HK-2 (cell line): ENCODE data around the gene USP44.
"Not testable (repeated sequence)": the region's sequence is repeated elsewhere in the genome, so short reads cannot be mapped to it uniquely, and the experiment has no call there.

ENCODE experiments used
- DNase-seq: peaks from one replicate; pipeline ENCODE4 v3.0.0-alpha.2; 2018; ENCODE audit not compliant: unreplicated experiment

The USP44 gene

DNA sequence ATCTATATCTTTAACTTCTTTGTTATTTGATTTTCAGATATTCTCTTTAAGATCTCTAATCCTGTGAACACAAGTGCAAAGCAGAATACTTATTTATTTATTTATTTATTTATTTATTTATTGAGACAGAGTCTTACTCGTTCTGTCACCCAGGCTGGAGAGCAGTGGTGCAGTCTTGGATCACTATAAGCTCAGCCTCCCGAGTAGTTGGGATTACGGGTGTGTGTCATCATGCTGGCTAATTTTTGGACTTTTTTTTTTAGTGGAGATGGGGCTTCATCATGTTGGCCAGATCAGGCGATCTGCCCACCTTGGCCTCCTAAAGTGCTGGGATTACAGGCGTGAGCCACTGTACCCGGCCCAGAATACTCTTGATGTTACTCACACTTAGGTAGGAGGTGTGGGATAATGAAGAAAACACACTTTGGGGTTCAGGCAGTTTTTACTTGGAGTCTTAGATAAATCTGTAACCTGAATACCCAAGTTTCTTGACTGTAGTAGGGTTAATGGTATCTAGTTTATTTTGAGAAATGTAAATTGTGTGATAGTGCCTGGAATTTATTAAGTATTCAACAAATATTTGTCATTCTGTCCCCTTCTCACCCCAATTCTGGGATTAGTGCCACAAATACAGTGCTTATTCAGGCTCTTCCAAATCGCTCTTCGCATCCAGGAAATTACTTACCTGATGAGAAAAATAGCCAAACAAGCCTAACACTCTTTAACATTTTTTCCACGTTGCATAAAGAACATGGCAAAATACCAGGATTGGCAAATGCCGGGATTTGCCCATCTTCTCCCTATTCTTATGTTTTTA lies 44.4 kb downstream of the USP44 start:
- DNase-seq = no peak

DNA sequence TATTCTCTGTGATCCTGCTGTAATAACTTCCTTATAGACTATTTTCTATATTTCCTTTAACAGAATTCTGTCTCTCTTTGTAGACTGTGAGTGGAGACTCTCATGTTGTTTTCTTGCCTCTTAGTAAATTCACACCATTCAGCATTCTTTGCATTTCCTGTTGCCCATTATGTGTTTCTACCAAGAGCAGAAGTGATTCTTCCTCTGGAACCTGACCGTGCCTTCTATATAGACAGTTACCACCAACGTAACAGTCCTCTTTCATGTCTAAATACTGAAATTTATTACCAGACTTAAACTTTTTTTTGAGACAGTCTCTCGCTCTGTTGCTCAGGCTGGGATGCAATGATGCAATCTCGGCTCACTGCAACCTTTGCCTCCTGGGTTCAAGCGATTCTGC lies 46.2 kb downstream of the USP44 start:
- no peak for DNase-seq

DNA sequence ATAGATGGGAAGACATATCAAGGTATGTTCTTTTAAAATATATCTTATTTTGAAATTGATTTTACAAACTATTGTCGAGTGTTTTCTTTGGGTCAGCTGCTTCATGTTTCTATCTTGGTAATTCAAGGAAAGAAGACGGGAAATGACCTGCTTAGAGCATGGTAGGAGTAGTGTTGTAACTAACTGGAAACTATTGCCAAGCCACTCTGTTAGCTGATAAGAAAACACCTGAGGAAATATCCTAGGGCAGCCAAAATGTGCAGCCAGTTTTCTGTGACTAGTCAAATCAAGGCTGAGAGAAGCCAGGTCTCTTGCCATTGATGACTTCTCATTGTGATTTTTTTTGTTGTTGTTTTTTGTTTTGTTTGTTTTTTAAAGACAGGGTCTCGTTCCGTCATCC lies 47.1 kb downstream of the USP44 start:
- DNase-seq = no peak

DNA sequence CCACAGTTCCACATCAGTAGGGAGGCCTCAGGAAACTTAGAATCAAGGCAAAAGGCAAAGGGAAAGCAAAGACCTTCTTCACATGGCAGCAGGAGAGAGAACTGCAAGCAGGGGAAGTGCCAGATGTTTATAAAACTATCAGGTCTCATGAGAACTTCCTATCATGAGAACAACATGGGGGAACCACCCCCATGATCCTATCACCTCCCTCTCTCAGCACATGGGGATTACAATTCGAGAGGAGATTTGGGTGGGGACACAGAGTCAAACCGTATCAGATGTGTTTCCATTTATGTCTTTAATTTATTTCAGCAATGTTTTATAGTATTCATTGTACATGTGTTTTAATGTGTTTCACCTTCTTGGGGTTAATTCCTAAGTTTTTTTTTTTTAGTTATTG lies 51.5 kb downstream of the USP44 start:
- DNase-seq = no peak

DNA sequence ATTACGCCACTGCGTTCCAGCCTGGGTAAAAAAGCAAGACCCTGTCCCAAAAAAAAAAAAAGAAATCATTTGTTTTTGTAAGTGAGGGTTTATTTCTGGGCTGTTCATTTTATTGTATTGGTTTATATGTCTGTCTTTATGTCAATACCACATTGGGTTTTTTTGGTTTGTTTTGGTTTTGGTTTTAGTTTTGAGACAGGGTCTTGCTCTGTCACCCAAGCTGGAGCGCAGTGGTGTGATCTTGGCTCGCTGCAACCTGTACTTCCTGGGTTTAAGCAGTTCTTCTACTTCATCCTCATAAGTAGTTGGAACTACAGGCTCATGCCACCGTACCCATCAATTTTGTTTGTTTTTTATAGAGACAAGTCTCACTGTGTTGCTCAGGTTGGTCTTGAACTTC lies 52.3 kb downstream of the USP44 start:
- DNase-seq = no peak

DNA sequence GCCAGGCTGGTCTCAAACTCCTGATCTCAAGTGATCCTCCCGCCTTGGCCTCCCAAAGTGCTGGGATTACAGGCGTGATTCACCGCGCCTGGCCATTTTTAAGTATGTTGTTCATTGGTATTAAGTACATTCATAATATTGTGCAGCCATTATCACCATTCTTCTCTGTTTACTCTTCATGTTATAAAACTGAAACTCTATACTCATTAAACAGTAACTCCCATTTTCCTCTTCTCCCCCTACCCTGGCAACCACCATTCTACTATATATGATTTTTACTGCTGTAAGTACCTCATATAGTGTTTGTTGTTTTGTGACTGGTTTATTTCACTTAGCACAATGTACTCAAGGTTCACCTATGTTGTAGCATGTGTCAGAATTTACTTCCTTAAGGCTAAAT lies 54.2 kb downstream of the USP44 start:
- DNase-seq = no peak

DNA sequence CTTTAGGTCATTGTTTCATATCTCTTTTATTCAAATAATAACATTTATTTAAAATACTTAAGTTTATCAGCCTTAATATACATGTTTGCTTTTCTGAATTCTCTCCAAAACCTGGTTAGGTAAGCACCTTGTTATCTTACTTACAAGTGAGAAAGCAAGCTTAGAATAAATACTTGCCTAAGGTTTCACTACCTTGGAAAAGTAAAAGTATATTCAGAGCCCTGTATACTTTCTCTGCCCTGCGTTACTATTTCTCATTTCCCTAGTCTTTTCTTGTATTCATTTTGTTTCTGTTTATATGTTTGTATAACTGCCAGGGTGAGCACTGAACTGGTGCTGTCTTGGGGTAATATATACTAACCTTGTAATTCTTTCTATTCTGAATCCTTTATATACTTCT lies 55.8 kb downstream of the USP44 start:
- DNase-seq = no peak

DNA sequence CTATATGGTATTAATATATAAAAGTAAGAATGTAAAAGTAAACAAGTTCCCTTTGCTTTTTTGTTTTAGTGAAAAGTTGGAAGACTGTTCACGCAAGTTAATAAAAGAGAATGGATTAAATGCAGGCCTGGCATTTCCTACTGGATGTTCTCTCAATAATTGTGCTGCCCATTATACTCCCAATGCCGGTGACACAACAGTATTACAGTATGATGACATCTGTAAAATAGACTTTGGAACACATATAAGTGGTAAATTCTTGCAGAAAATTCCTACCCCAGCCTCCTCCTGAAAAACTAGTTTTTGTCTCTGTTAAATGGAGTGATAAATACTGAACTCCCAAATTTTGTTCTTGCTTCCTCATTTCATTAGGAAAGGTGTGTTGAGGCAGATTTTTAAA lies 56.4 kb downstream of the USP44 start:
- no peak for DNase-seq

DNA sequence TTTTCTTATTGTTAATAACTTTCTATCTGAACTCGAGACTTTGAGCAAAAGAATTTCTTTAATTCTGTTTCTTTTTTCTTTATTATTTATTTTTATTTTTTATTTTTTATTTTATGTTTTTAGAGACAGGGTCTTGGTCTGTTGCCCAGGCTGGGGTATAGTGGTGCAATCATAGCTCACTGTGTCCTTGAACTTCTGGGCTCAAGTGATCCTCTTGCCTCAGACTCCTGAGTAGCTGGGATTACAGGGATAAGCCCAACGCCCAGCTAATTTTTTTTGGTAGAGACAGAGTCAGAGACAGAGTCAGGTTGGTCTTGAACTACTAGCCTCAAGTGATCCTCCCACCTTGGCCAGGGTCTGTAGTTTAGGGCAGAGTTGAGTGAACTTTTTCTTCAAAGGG lies 58.8 kb downstream of the USP44 start:
- DNase-seq = no peak

DNA sequence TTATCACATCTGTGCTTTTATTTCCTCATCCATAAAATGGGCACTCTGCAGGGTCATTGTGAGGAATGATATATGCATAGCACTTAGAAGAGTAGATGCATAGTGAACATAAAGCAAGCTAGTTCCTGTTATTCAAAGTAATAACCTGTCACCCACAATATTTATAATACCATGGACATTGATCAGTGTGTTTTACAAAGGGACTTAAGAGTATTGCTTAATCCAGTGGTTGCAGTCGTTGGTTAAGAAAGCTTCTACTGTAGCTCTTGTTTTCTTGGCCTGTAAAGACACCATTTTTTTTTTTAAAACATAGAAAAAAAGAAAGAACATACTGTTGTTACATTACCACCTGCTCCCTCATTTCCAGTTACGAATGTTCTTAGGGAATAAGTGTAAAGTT lies 64.3 kb downstream of the USP44 start:
- DNase-seq = no peak

DNA sequence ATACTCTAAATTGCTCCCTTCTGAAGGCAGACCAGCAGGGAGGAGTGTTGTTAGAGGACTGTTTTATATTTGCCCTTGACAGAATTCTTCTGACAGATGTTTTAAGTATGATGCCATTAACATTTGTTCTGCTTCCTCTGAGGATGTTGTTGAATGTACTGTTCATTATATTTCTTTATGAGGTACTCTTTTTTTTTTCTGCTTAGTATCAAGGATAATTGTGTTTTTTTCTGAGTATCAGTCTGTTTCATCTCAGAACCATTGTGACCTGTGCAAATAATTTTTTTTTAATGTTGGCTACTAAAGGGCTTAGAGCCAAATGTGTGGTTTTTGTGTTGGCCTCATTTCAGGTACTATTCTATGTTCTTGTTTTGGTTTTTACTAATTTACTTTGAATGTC lies 66.8 kb downstream of the USP44 start:
- DNase-seq = no peak

DNA sequence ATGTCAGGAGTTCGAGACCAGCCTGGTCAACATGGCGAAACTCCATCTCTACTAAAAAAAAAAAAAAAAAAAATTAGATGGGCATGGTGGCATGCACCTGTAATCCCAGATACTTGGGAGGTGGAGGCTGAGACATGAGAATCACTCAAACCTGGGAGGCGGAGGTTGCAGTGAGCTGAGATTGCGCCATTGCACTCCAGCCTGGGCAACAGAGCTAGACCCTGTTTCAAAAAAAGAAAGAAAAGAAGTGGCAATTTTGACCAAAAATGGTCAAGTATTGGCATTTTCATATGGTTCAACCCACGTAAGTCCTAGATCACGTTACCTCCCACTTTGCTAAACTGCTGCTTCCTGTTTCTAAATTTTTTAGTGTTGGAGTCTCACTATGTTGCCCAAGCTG lies 68.7 kb downstream of the USP44 start:
- DNase-seq = not testable (repeated sequence)

DNA sequence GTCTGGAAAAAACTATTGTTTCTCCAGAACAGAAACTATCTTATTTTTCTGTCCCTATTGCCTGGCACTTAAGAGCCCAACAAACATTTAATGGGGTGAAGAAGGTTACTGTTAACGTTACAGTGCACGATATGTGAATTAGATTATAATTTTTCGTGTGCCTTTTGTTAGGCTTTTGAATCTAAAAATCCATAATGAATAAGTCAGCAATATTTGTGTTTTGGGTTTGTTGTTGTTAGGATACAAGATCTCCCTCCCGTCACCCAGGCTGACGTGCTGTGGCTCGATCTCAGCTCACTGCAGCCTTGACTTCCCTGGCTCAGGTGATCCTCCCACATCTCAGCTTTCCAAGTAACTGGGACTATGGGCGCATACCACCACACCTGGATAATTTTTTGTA lies 69.4 kb downstream of the USP44 start:
- no peak for DNase-seq

DNA sequence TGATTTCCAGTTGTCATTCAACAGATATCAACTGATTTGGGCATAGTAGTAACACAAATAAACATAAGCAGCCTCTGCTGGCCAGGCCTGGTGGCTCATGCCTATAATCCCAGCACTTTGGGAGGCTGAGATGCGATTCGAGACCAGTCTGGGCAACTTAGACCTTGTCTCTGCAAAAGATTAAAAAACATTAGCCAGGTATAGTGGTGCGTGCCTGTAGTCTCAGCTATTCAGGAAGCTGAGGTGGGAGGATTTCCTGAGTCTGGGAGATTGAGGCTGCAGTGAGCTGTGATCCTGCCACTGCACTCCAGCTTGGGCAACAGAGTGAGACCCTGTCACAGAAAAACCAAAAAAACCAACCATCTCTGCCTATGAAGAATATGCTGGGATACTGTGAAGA lies 70.2 kb downstream of the USP44 start:
- no peak for DNase-seq

DNA sequence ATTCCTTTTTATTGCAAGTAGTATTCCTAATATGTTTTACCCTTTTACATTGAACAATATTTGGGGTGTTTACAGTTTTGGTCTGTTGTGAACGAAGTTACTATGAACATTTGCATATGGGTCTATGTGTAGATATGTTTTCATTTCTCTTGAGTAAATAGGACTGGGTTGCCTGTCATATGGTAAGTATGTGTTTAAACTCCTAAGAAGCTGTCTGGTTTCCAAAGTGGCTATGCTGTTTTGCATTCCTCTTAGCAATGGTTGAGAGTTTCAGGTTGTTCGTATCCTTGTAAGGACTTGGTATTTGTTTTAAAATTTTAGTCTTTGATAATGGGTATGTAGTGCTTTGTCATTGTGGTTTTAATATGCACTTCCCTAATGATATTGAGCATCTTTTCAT lies 71.0 kb downstream of the USP44 start:
- no peak for DNase-seq

DNA sequence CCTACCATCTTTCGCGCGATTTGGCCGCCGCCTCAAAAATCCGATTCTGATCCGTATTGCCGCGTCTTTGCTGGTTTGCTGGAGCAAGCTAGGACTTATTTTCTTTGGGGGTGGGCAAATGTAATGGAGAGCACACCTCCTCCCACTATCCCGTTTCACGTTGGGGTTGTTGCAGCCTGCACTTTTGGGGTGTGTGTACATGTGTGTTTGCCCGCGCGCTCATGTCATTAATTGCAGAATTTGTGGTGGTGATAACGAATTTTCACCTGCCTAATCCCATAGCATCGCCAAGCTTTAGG lies 76.7 kb downstream of the USP44 start:
- DNase-seq = no peak

DNA sequence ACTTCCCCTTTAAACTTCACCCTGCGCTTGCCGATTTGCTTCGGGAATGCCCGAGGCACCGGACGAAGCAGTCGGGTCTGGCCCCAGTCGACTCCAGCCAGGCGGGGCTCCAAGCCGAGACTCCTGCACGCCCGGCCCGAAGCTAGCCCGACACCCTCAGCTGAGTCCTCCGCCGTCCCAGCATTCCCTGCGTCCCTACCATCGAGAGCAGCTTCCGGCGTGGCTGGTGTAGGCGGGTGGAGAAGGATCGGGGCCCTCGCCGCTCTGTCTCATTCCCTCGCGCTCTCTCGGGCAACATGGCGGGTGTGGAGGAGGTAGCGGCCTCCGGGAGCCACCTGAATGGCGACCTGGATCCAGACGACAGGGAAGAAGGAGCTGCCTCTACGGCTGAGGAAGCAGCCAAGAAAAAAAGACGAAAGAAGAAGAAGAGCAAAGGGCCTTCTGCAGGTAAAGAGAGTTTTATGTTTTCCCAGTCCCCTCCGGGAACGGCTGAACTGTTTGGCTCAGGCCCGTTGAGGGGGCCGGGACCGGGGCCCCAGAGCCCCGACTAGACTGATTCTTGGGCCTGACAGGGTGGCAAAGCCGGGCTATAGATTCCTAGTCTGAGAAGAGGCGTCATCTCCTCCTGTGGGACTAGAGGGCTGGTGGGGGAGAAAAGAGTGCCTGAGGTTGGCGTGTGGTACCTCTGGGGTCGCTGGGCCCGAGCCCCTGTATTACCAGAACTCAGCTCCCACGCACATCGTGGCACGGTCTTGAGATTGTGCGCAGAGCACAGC lies 77.2 kb downstream of the USP44 start, which contains the start of gene METAP2:
Gene METAP2 (plus strand): TSS at position 269 of the 776 bp plus-strand sequence. CDS start 28 bp downstream, at position 297.
- DNase-seq = peak; percentile 97

DNA sequence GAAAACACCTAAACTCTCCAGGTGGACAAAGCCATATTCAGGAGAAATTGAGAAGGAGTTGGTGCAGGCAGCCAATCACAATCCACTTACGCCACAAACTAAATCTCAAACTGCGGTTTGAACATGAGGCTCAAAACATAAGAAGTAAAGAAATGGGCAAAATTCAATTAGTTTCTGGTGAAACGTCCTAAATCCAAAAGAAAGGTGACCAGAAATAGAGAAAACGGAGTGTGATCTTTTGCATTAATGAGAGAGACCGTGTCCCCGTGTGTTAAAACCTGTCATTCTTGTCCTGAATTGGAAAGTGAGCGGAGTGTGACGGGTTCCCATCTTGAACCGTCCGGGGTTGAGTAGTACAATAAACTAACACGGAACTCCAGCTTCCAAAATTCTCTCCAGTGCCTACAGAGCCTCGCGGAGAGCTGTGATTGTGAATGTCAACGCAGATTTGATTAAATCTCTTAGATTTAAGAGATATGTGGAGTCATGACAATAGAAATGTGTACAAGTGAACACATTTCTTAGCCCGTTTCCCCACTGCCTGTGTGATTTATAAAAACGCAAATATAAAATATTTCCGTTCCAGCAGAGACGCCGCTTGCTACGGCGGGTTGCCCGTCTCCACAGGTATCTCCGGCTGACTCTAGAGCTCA lies 77.9 kb downstream of the USP44 start:
- peak; percentile 13 for DNase-seq

DNA sequence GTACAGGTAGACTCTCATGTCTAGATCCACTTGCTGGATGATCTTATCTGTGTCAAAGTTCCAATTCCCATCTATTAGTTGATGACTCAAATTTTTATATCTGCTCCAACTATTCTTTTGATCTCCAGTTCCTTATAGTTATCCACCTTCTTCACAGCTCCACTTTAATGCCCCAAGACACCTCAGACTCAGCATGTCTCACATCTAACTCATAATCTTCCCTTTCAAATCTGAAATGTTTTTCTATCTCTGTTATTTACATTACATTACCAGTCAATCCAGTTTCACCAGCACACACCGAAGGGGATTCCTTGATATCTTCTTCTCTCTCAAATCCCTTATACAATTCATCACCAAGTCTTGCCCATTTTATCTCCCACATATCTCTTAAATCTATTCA lies 81.0 kb downstream of the USP44 start:
- no peak for DNase-seq
